Endometrial microvascular endothelial cells (primary cell): ENCODE results near the gene DUSP15. TPM values are rescaled to one million over a fixed set of nuclear protein-coding genes. Genes with fewer than 3 reads are reported as not detected.

Experiments
- in situ Hi-C: cut with HindIII; loops from 2 replicates; pipeline ENCODE4 v1.10.0; 2017; ENCODE audit warnings: low sequenced_read_pairs, low pct_unique_long_range_greater_than_20kb; ENCODE audit errors: inconsistent ontology term
- total RNA-seq: library from RNA; depleted of rRNA; stranded (reverse); fragments of >200 nt; gene quantifications from one replicate; pipeline ENCODE4 v1.2.3, GENCODE V29; 2015; ENCODE audit errors: inconsistent ontology term

The DUSP15 gene
- total RNA-seq, 1 donor from 2014 or later, result not detected

GRCh38 chr20:31811796-31812728 lies 58.3 kb downstream of the DUSP15 start:
- in situ Hi-C loops, result no loop called here

GRCh38 chr20:31811198-31811597 lies 59.1 kb downstream of the DUSP15 start:
- in situ Hi-C loops, result no loop called here

Other genes with a start within 250 kb of the DUSP15 start
- not detected for gene COX4I2, start 232.6 kb downstream of the DUSP15 start, total RNA-seq
- gene BCL2L1, start 147.7 kb downstream of the DUSP15 start, total RNA-seq, result 169 TPM
- 118 TPM for gene TPX2, start 131.2 kb downstream of the DUSP15 start, total RNA-seq
- 1.0 TPM for gene MYLK2, start 51.2 kb downstream of the DUSP15 start, total RNA-seq
- not detected for gene FOXS1, start 24.9 kb downstream of the DUSP15 start, total RNA-seq
- gene TTLL9, start 107 bp upstream of the DUSP15 start, total RNA-seq, result not detected
- 18.4 TPM for gene PDRG1, start 81.5 kb upstream of the DUSP15 start, total RNA-seq
- gene XKR7, start 97.6 kb upstream of the DUSP15 start, total RNA-seq, result not detected
- gene CCM2L, start 139.9 kb upstream of the DUSP15 start, total RNA-seq, result 13.1 TPM
- not detected for gene HCK, start 181.7 kb upstream of the DUSP15 start, total RNA-seq
- 48.2 TPM for gene TM9SF4, start 239.2 kb upstream of the DUSP15 start, total RNA-seq